NT2/D1 (cell line): Measurements from ENCODE around the gene PLCB3.
A peak's percentile ranks its signal among the peaks of the same experiment; 100 is the strongest.

Source experiments
- DNase-seq: peaks from one replicate; pipeline ENCODE4 v3.0.0-alpha.2; 2011; ENCODE audit warnings: low read depth, low spot score
- H3K27me3 ChIP-seq: 2 replicates; pipeline ENCODE4 v1.6.0; 2011; ENCODE audit warnings: mild to moderate bottlenecking; ENCODE audit not compliant: insufficient read length, insufficient read depth
- H3K36me3 ChIP-seq: 2 replicates; pipeline ENCODE4 v1.6.1; 2011; ENCODE audit warnings: mild to moderate bottlenecking, low read length, mixed read lengths; ENCODE audit not compliant: insufficient read depth, insufficient read length
- H3K4me1 ChIP-seq: 2 replicates; pipeline ENCODE4 v1.5.1; 2011; ENCODE audit not compliant: insufficient read depth, insufficient read length
- H3K4me3 ChIP-seq: 2 replicates; pipeline ENCODE4 v1.5.1; 2011; ENCODE audit warnings: low read depth; ENCODE audit not compliant: insufficient read length
- H3K9ac ChIP-seq: 2 replicates; pipeline ENCODE4 v1.6.0; 2011; ENCODE audit warnings: low read depth; ENCODE audit not compliant: insufficient read length
- H3K9me3 ChIP-seq: 2 replicates; pipeline ENCODE4 v1.5.1; 2011; ENCODE audit warnings: mild to moderate bottlenecking, low read length; ENCODE audit not compliant: insufficient read depth
- SUZ12 ChIP-seq: IDR thresholded peaks from 2 replicates; pipeline ENCODE4 v1.6.1; 2011; ENCODE audit not compliant: insufficient read length, insufficient read depth; ENCODE audit errors: extremely low read depth
- YY1 ChIP-seq: IDR thresholded peaks from 2 replicates; pipeline ENCODE4 v1.6.1; 2011; ENCODE audit not compliant: insufficient read length, insufficient read depth
- ZNF274 ChIP-seq: IDR thresholded peaks from 2 replicates; pipeline ENCODE4 v1.6.1; 2011; ENCODE audit warnings: mild to moderate bottlenecking, low read depth, low read length

Gene PLCB3

DNA sequence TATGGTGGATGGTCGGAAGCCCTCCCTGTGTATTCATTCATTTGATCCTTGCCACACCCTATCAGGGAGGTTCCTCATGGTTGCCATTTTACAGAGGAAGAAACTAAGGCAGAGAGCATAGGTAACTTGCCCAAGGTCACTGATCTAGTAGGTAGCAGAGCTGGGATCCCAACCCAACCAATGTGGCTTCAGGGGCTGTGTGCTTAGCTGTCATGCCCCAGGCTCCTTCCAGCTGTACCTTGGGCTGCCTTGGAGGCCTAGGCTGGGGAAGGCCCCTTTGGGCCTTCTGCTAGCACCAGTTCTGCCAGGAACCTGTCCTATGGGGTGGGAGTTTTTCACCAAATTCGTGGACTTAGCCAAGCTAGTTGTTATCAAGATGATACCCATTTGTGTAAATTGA, 24.5 kb downstream of the PLCB3 start:
- Histone ChIP-seq H3K9me3 (no peaks in the 10 kb centered on the region), H3K36me3 (peaks cover 44% of the 10 kb centered on the region), H3K4me1 (peaks cover 27% of the 10 kb centered on the region), H3K27me3 (no peaks in the 10 kb centered on the region), H3K9ac (peak overlapping the region; percentile 23), H3K4me3 (no peak overlapping the region)
- DNase-seq = no peak
- no peak for TF ChIP-seq ZNF274

- no peak overlapping the region for H3K4me3 ChIP-seq
- no peaks in the 10 kb centered on the region for H3K9me3 ChIP-seq
- no peak overlapping the region for H3K9ac ChIP-seq
- TF ChIP-seq YY1 = no peak
- TF ChIP-seq SUZ12 = no peak
- no peak for TF ChIP-seq ZNF274
- no peaks in the 10 kb centered on the region for H3K27me3 ChIP-seq
- H3K4me1 ChIP-seq = peaks cover 27% of the 10 kb centered on the region
- H3K36me3 ChIP-seq = peaks cover 47% of the 10 kb centered on the region
- DNase-seq = no peak
These were observed 25.5 kb downstream of the PLCB3 start for GRCh38 chr11:64276653-64277431.

GRCh38 chr11:64278576-64279190, 27.4 kb downstream of the PLCB3 start:
- no peak for DNase-seq
- H3K27me3 ChIP-seq = no peaks in the 10 kb centered on the region
- no peak for TF ChIP-seq YY1
- no peak for TF ChIP-seq SUZ12
- no peak for TF ChIP-seq ZNF274
- H3K4me1 ChIP-seq = peaks cover 22% of the 10 kb centered on the region
- no peaks in the 10 kb centered on the region for H3K9me3 ChIP-seq
- peak overlapping the region; percentile 36 for H3K9ac ChIP-seq
- peaks cover 42% of the 10 kb centered on the region for H3K36me3 ChIP-seq
- no peak overlapping the region for H3K4me3 ChIP-seq

- Histone ChIP-seq H3K27me3 (no peaks in the 10 kb centered on the region), H3K4me1 (peaks cover 11% of the 10 kb centered on the region), H3K9me3 (no peaks in the 10 kb centered on the region), H3K4me3 (no peak overlapping the region), H3K9ac (no peak overlapping the region), H3K36me3 (peaks cover 24% of the 10 kb centered on the region)
- no peak for DNase-seq
- TF ChIP-seq SUZ12 (no peak), YY1 (no peak), ZNF274 (no peak)
These were observed 30.8 kb downstream of the PLCB3 start for GRCh38 chr11:64281957-64282770.

- H3K4me3 ChIP-seq = no peak overlapping the region
- no peaks in the 10 kb centered on the region for H3K27me3 ChIP-seq
- TF ChIP-seq SUZ12 (no peak), YY1 (no peak), ZNF274 (no peak)
- peaks cover 26% of the 10 kb centered on the region for H3K36me3 ChIP-seq
- peaks cover 11% of the 10 kb centered on the region for H3K4me1 ChIP-seq
- no peak for DNase-seq
- H3K9ac ChIP-seq = no peak overlapping the region
- no peaks in the 10 kb centered on the region for H3K9me3 ChIP-seq
These were observed 31.8 kb downstream of the PLCB3 start for GRCh38 chr11:64283092-64283491.

GRCh38 chr11:64284048-64284961, 33.0 kb downstream of the PLCB3 start, which contains the start of gene BAD:
Gene BAD, minus strand, starts transcription at chr11:64284665. Its CDS starts 297 bp downstream, at chr11:64284368.
- Histone ChIP-seq H3K36me3 (peaks cover 21% of the 10 kb centered on the region), H3K27me3 (peaks cover 3% of the 10 kb centered on the region), H3K9ac (peak within 1 kb of the TSS; percentile 94), H3K4me3 (peak within 1 kb of the TSS; percentile 75), H3K4me1 (peaks cover 2% of the 10 kb centered on the region), H3K9me3 (no peaks in the 10 kb centered on the region)
- no peak for TF ChIP-seq YY1
- peak; percentile 92 for DNase-seq
